NOMO-1 (cell line): Measurements from ENCODE around the gene CCDC6.
A peak's percentile ranks its signal among the peaks of the same experiment; 100 is the strongest.
"Not testable (repeated sequence)": the region's sequence is repeated elsewhere in the genome, so short reads cannot be mapped to it uniquely, and the experiment has no call there.

Source experiments
- DNase-seq, 2 experiments: peaks; one replicate each; lab custom pipeline; 2025; ENCODE audit not compliant: unreplicated experiment in 2 of 2; lab: John Stamatoyannopoulos, UW

CCDC6 gene

DNA sequence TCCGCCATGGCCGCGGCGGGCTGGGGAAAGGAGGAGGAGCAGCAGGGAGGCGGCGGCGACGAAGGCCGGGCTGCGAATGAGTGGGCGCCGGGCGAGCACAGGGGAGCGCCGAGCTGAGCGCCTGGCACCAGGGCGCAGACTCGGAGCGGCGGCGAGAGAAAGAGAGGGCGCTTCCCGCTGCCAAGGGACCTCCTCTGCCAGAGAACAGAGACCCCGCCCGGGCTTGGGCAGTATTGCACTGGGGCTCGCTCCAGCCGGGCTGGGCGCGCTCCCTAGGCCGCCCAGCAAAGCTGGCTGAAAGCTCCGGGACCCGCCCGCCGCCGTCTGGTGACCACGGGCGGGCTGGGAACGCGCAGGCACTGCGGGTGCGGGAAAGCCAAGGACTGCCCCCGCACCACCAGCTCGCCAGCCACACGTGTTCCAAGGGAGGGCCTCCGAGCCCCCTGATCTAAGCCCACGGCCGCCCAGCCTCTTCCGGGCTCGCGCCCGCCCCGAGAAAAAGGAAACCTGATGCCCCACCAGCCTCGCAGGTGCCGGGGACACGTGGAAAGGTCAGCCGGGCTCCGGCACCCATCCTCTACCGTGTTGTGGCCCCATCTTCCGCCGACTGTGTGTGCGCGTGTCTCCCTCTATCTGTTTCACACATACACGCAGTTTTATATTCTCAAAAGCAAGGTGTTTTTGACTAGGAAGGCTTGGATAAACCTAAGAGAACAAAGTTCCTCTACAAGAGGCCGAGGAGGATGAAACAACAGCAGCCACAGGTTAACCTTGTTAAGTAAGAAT, at the start of gene CCDC6:
Gene CCDC6 (minus strand): TSS at position 140 of the 786 bp plus-strand sequence. CDS start 132 bp downstream, at position 8.
- DNase-seq, result peak; percentile 85 to 87

DNA sequence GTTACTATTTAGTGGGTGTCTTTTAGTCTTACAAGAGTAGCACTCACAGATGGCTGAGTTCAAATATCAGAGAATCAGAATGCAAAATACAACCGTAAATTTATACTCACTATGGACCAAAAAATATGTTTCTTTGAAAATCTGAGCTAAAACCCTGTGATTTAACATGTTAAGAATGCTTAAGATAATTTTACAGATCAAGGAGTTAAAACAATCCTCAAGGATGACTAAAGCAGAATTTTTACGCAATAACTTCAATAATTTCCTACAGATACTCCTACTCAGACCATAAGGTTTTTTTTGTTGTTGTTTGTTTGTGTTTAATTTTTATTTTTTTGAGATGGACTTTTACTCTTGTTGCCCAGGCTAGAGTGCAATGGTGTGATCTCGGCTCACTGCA, 47.9 kb upstream of the CCDC6 start:
- DNase-seq, result no peak

DNA sequence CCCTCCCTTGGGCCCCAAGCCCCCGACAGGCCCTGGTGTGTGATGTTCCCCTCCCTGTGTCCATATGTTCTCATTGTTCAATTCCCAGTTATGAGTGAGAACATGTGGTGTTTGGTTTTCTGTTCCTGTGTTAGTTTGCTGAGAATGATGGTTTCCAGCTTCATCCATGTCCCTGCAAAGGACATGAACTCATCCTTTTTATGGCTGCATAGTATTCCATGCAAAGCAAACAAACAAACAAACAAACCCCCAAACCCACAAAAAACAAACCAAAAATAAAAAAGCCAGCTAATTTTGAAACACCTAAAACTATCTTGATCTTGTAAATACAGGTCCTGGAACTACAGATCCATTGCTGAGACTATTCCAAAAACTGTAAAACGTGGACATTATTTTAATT, 47.4 kb upstream of the CCDC6 start:
- DNase-seq, result not testable (repeated sequence)

DNA sequence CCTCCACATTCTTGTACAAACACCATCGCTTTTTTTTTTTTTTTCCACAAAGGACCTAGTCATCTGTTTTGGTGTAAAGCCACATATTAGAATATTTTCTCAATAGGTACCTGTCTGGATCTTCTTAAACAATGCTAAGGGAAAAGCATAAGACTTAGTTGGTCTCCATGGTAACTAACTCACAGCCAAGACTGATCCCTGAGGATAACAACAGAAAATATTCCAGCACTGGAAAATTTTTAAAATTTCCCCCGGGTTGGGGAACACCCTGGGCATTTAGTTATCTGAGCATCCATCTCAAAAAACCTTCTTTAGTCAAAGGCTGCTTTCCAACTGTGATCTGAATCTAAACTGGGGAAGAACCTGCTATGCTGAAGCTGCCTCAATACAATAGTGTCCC, 43.7 kb upstream of the CCDC6 start:
- no peak for DNase-seq

DNA sequence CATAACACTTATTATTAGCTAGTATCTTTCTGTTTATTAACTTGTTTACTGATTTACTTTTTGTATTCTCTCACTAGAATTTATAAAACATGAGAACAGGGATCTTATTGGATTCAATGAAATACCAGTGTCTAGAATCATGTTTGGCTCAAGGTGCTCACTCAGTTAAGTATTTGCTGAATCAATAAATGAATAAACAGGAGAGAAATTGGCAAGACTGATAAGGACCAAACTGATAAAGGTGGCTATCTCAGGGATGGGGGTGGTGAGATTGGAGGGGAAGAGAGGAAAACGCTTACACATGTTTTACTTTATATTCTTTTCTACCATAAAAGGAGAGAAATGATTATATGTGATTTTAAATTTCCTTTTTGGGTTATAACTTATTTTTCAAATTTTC, 43.3 kb upstream of the CCDC6 start:
- DNase-seq, result no peak

DNA sequence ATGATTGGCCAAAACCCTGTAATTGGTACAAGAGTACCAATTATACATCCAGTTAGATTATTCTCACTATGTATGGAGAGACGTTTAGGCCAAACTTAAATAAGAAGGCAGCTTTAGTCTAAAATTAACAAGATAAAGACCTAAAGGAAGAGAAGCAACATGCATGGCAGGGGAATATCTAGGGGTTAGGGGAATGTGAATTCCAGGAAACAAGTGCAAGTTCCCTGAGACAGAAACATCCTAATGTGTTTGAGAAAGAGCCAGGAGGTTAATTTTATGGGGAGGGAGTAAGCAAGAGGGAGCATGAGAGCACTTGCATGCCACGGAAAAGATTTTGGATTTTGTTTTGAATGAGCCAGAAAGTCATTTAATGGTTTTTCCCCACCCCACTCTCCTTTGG, 39.6 kb upstream of the CCDC6 start:
- DNase-seq, result no peak

DNA sequence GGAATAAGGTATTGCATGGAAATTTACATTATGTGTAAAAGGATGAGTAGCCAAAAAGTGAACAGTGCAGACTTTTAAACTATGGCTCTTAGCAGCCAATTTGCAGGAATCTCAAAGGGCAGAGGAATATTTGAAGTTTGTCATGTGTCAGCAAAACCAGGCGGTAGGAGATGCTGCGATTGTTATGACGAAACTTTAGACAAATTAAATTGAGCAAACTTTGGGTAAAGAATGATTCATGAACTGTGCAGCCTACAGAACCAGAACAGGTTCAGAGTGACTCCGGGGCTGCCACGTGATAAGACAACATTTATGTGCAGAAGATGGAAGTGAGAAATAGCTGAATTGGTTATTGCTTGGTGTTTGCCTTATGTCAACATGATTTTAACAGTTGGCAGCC, 39.2 kb upstream of the CCDC6 start:
- DNase-seq, result peak in 1 of 2 experiments; percentile 40

DNA sequence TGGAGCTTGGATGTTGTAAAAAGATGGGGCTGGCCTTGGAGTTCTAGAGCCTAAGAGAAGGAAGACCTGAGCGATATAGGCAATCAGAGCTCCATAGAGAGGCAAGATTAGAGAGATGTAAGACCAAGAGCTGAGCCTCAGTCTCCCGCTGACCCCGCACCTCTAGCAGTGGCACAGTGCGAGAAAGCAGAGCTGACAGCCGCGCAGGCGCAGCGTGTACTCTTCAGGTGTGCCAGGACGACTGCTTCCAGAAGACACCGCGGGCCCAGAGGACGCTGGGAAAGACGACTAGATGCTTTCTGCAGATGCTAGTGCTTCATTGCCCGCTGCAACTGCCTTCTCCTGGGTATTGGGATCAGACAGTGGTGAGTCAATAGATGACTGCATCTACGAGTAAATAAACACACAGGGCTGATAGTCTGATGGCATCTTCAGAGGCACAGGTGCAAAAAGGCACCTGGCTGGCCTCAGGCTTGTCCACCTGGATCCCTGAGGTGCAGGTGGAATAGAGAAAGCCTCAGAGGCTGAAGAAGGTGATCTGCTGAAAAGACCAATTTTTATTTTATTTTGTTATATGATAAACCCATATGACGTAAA, 38.1 kb upstream of the CCDC6 start:
- no peak for DNase-seq

DNA sequence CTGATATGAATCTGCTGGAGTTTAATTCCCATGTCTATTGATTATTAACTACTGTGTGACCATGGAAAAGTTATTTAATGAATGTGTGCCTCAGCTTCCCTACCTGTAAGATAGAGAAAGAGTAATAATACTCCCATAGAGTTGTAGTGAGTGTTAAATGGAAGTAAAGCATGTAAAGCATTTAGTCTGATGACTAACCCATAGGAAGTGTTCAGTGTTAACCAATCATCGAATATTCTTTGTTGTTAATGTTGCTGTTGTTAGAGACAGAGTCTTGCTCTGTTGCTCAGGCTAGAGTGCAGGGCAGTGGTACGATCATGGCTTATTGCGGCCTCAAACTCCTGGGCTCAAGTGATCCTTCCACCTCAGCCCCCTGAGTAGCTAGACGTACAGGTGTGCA, 36.2 kb upstream of the CCDC6 start:
- no peak for DNase-seq

DNA sequence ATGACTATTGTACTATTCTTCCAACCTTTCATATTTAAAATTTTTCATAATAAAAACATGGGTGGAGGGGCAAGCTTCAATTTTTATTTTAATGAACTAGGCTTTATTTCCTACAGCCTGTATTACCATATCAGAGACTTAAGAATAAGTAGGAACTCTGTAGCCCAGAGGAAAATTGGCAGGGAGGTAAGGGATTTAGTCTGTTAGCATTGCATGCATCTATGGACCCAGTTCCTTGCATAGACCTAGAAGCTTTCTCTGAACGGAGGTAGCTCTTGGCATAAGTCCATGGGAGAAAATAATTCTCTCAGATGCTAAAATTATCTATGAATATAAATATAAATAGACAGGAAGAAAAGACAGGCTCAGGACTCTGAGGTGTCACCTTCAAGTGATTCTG, 31.4 kb upstream of the CCDC6 start:
- DNase-seq, result no peak

DNA sequence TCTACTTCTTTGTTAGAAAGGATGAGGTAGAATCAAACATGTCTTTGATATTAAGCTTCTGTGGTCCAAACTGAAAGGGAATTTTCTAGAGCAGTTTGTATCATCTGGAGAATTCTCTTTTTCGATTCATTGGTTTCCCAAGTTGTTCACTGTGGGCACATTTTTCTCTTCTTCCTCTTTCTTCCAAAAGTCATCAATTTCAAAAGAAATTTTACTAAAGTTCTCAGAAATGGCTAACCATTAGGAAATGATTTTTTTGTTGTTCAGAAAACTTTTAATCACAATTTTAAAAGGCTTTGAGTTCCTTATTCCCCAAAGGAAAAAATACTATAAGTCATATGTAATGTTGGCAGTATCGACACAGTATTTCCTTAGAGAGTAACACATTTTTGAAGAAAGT, 28.3 kb upstream of the CCDC6 start:
- no peak for DNase-seq

DNA sequence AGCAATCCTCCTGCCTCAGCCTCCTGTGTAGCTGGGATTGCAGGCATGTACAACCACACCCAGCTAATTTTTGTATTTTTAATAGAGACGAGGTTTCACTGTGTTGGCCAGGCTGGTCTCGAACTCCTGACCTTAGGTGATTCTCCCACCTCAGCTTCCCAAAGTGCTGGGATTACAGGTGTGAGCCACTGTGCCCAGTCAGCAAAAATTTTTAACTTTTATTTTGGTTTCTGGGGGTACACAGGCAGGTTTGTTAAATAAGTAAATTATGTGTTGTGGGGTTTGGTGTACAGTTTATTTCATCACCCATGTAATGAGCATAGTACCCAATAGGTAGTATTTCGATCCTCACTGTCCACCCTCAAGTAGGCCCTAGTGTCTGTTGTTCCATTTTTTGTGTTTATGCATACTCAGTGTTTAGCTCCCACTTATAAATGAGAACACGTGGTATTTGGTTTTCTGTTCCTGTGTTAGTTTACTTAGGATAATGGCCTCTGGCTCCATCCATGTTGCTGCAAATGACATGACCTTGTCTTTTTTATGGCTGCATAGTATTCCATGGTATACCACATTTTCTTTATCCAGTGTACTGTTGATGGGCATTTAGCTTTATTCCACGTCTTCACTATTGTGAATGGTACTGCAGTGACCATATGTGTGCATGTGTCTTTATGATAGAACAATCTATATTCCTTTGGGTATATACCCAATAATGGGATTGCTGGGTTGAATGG, 24.6 kb upstream of the CCDC6 start:
- not testable (repeated sequence) for DNase-seq

DNA sequence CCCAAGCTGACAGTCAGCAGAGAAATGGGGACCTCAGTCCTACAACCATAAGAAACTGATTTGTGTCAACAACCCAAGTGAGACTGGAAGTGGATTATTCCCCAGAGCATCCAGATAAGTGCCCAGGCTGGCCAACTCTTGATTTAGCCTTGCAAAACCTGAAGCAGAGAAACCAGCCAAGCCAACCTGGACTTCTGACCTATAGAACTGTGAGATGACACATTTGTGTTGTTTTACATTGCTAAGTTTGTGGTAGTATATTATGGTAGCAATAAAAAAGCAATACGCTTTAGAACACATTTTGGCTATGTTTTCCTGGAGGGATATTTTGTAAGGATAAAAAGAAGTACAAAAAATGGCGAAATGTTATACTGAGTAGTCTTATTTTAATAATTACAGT, 19.7 kb upstream of the CCDC6 start:
- DNase-seq, result no peak

DNA sequence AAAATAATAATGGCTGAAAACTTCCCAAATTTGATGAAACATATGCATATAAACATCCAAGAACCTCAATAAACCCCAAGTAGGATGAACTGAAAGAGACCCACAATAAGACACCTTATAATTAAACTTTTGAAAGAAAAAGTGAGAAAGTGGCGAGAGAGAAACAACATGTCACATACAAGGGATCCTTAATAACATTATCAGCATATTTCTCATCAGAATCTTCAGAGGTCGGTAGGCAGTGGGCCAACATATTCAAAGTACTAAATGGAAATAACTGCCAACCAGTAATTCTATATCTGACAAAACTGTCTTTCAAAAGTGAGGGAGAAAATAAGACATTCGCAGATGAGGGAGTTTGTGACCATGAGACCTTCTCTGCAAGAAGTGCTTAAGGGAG, 16.6 kb upstream of the CCDC6 start:
- DNase-seq, result no peak

DNA sequence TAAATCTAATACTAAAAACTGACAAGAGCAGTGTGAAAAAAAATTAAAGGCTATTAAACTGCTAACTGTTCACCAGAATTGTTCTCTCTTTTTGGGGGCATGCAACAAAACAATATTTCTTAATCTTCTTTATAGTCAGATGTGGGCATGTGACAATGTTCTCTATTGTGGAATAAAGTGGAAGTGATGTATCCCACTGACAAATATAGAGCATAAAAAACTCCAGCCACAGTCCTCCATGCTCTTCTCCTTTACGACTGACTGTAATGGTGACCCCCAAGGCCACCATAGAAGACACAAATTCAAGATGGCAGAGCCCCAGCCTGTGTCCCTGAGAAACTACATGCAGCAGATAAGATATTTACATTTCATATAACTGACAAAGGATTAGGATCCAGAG, 11.6 kb upstream of the CCDC6 start:
- no peak for DNase-seq

DNA sequence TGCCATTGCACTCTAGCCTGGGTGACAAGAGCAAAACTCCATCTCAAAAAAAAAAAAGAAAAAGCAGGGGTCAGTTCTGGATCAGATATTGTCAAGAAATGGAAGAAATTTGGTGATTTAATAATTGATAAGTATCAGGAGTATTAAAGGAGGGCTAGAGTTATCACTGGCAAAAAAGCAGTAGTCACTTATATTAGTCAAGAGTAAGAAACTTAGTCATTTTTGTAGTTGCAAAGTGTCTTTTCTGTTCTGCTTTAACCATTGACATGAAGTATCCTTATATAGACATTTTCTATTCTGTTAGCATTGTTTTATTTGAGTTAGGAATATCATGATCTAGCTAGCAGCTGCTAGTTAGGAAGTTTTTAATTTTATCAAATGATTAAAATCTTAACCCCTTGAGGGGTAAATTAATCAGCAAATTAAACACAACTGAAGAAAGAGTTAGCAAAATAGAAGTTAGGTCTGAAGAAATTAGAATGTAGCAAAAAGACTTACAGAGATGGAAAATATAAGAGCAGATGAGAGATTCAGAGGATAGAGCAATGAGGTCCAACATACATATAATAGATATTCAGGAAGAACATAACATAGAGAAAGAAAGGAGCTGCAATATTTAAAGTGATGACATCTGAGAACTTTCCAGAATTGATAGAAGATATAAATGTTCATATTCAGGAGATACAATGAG, 7.3 kb upstream of the CCDC6 start:
- no peak for DNase-seq

DNA sequence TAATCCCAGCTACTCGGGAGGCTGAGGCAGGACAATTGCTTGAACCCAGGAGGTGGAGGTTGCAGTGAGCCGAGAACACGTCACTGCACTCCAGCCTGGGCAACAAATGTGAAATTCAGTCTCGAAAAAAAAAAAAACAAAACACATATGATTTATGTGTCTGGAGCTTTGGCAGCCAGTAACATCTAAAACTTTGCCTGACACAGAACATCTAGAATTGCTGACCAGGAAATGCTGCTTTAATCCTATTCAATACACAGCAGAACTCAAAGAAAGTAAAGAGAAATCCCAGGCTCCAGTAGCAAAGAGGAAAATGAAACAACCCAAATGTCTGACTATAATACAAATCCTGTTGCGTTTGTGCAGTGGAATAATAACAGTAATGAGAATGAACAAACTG, 4.5 kb upstream of the CCDC6 start:
- no peak for DNase-seq

DNA sequence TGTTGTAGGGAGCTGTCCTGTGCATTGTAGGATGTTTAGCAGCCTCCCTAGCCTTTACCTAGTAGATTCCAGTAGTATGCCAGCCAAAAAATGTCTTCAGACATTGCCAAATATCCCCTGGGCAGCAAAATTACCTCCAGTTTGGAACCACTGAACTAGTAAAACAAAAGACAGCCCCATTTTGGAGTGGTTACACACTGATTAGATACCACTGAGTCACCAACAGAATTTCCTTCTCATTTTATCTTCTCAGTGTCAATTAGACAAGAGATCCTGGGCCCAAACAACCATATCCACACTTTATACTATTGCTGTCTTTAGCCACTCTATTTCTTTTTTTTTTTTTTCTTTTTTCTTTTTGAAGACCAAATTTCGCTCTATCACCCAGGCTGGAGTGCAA, 3.5 kb upstream of the CCDC6 start:
- DNase-seq, result no peak

DNA sequence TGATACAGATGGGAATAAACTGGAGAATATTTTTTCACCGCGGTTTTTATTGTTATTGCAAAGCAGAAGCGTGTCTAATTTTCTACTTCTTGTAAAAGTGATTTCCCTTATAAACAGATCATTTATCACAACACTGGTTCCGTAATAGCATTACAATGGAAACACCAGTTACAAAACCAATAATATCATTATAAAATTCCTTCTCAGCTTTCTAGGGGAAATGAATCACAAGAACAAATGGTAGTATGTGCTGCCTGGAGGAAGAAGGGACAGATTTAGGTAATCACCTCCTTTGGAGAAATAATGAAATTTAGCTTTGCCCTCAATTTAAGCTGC, 2.4 kb upstream of the CCDC6 start:
- DNase-seq, result no peak

DNA sequence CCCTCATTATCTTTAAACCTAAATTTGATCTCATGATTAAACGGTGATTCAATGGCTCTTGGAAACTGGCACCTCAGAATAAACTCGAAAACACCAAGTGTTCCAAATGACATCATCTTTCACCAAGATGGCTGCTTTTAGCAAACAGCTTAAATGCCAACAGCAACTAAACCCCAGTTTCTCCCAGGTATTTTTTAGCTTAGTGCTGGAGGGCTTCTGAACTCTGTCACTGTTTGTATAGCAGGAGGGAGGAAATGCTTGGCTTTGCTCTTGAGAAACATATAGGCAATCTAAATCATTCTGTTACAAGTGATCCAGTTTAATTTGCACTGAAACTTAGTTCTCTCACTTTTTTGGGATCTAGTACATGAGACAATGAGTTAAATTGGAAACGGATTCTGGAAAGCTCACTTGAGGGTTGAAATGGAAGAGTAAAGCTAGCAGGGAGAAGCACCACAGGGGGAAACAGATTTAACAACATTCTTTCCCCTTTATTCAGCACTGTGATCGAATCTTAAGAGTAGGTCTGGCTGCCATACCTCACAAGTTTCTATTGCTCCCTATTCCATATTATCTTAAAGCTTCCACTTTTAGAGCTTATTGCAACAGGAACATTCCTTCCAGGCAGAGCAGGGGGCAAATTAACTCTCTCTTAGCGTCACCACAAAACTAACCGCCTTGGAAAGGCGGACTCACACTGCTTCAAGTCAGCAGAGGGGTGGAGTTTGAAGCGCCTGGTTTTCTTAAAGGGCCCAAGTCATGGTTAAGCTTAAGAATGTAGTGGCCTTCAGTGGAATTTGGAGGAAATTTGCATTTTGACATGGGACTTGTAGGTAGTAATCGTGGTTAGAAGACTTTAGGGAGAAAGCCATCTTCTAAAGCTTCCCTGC, 1.8 kb upstream of the CCDC6 start:
- DNase-seq, result peak; percentile 76 to 83

DNA sequence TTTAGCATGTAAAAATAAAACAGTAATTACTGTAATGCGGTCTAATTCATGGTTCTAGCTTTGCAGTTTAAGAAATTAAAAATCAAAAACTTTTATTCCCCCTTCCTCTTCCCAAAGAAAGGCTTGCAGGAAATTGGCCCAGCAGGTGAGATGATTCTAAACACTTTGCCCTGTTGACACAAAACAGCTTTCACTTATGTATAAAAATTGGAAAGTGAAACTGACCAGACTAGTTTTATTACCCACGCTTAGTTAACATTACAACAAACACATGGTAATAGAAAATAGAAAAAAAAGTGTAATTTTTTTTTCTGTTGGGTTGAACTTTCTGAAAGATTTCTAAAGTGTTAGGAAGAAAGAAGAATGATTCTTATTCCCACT, 1.2 kb upstream of the CCDC6 start:
- DNase-seq, result no peak
